Bladder microvascular endothelial cell (primary cell): ENCODE measurements around the gene DNAJC3. TPM values are rescaled to one million over a fixed set of nuclear protein-coding genes. Genes with fewer than 3 reads are reported as not detected.

Experiments used
- total RNA-seq: library from RNA; depleted of rRNA; stranded (reverse); fragments of >200 nt; gene quantifications from 2 replicates; pipeline ENCODE4 v1.2.3, GENCODE V29; 2014

The DNAJC3 gene
- 40.2 and 58.7 TPM in 2 replicates for total RNA-seq

GRCh38 chr13:95676762-95677563 is at the start of gene DNAJC3:
Gene DNAJC3, plus strand, starts transcription at chr13:95677139. Its CDS starts 117 bp downstream, at chr13:95677256.

GRCh38 chr13:95644601-95645052 is 32.3 kb upstream of the DNAJC3 start, which contains the start of gene DZIP1:
Gene DZIP1, minus strand, starts transcription at chr13:95644706. Its CDS starts 2,677 bp downstream, at chr13:95642029.

Other genes starting within 250 kb of the DNAJC3 start
- gene CLDN10, start 124.4 kb upstream of the DNAJC3 start, total RNA-seq = under 0.01 TPM in 1 of 2 replicates, not detected in the other
- gene DZIP1, start 32.4 kb upstream of the DNAJC3 start, total RNA-seq = 0.97 and 2.9 TPM in 2 replicates